Activated CD4-positive, alpha-beta T cell treated with anti-CD3 and anti-CD28 coated beads, Interleukin-2, amount 50 U/mL, for 1 hour (primary cell): ENCODE measurements around the gene ELAPOR2.
A peak's percentile ranks its signal among the peaks of the same experiment; 100 is the strongest.
"Not testable (repeated sequence)": the region's sequence is repeated elsewhere in the genome, so short reads cannot be mapped to it uniquely, and the experiment has no call there.

Source experiments
- DNase-seq: peaks from one replicate; pipeline ENCODE4 v3.0.0-alpha.2; 2020

ELAPOR2 gene

GRCh38 chr7:87059525-87060287, at the start of gene ELAPOR2:
Gene ELAPOR2, minus strand, starts transcription at chr7:87059654. Its CDS starts 141 bp downstream, at chr7:87059513.
- peak; percentile 78 for DNase-seq

GRCh38 chr7:87107949-87108776, 48.7 kb upstream of the ELAPOR2 start:
- no peak for DNase-seq

- no peak for DNase-seq
Measured at GRCh38 chr7:87106974-87107612, 47.6 kb upstream of the ELAPOR2 start.

- no peak for DNase-seq
Measured at GRCh38 chr7:87105401-87105800, 45.9 kb upstream of the ELAPOR2 start.

GRCh38 chr7:87100326-87100725, 40.9 kb upstream of the ELAPOR2 start:
- DNase-seq: no peak

GRCh38 chr7:87097375-87097774, 37.9 kb upstream of the ELAPOR2 start:
- DNase-seq: not testable (repeated sequence)

- DNase-seq: no peak
Measured at GRCh38 chr7:87094322-87094721, 34.9 kb upstream of the ELAPOR2 start.

- DNase-seq: no peak
Measured at GRCh38 chr7:87092568-87093091, 33.2 kb upstream of the ELAPOR2 start.

GRCh38 chr7:87091487-87092066, 32.1 kb upstream of the ELAPOR2 start:
- DNase-seq: no peak

GRCh38 chr7:87083865-87084519, 24.5 kb upstream of the ELAPOR2 start:
- DNase-seq: no peak

- DNase-seq: no peak
Measured at GRCh38 chr7:87082675-87083074, 23.2 kb upstream of the ELAPOR2 start.

GRCh38 chr7:87075671-87076404, 16.4 kb upstream of the ELAPOR2 start:
- no peak for DNase-seq

GRCh38 chr7:87067788-87068187, 8.3 kb upstream of the ELAPOR2 start:
- no peak for DNase-seq

GRCh38 chr7:87060288-87060537, 759 bp upstream of the ELAPOR2 start:
- DNase-seq: no peak

GRCh38 chr7:87058744-87059524, 520 bp downstream of the ELAPOR2 start:
- DNase-seq: peak; percentile 23

- DNase-seq: no peak
Measured at GRCh38 chr7:87057210-87057609, 2.2 kb downstream of the ELAPOR2 start.

- no peak for DNase-seq
Measured at GRCh38 chr7:87056346-87056745, 3.1 kb downstream of the ELAPOR2 start.

GRCh38 chr7:87048839-87049238, 10.6 kb downstream of the ELAPOR2 start:
- DNase-seq: no peak

- DNase-seq: no peak
Measured at GRCh38 chr7:87046456-87046855, 13.0 kb downstream of the ELAPOR2 start.

- not testable (repeated sequence) for DNase-seq
Measured at GRCh38 chr7:87044713-87045112, 14.7 kb downstream of the ELAPOR2 start.

GRCh38 chr7:87041586-87041985, 17.9 kb downstream of the ELAPOR2 start:
- DNase-seq: not testable (repeated sequence)
